Fibroblast of villous mesenchyme (primary cell): ENCODE results near the gene TFB2M. TPM values are rescaled to one million over a fixed set of nuclear protein-coding genes. Genes with fewer than 3 reads are reported as not detected.
A peak's percentile ranks its signal among the peaks of the same experiment; 100 is the strongest.

Experiments
- DNase-seq: peaks from one replicate; pipeline ENCODE4 v3.0.0-alpha.2; 2010; ENCODE audit warnings: low read depth
- H3K4me3 ChIP-seq: 2 replicates; pipeline ENCODE4 v1.5.1; 2011; ENCODE audit warnings: low read depth, mild to moderate bottlenecking, low read length
- CTCF ChIP-seq: IDR thresholded peaks from 2 replicates; pipeline ENCODE4 v1.5.1; 2012; ENCODE audit warnings: low read depth, mild to moderate bottlenecking, low read length; ENCODE audit not compliant: insufficient read depth
- total RNA-seq: library from RNA; depleted of rRNA; stranded (reverse); fragments of >200 nt; gene quantifications from 2 replicates; pipeline ENCODE4 v1.2.3, GENCODE V29; 2012

Gene TFB2M
- total RNA-seq, 1 donor: 29.4 TPM

DNA sequence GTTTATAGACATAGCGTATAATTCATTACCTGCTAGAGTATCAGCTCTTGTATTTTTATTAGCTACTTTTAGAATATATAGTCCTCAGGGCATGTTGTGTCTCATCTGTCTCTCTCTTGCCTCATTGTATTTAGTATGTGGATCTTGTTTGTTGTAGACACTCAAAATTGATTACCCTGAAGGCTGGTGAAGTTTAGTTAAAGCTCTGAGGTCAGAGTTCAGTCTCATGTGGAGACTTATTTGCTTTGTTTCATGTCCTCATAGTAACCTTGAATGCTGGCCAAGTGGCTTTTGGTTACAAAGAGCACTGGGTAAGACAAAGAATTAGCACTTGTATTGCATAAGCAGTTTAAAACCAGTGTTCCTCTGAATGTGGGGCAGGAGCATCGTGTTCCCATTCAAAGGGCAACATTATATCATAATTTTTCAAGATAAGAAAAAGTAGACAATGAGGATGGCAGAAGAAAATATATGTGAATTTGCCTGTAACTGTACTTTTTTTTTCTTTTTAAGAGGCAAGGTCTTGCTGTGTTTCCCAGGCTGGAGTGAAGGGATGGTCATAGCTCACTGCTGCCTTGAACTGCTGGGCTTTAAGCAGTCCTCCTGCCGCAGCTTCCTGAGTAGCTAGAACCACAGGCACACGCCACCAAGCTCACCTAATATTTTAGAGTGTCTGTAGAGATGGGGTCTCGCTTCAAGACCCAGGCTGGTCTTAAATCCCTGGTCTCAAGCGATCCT, 17.6 kb upstream of the TFB2M start:
- no peak overlapping the region for H3K4me3 ChIP-seq
- DNase-seq: peak; percentile 68
- no peak for TF ChIP-seq CTCF

- peak; percentile 38 for DNase-seq
- no peak overlapping the region for H3K4me3 ChIP-seq
- TF ChIP-seq CTCF: no peak
Measured at GRCh38 chr1:246583056-246583440, 17.0 kb upstream of the TFB2M start.

DNA sequence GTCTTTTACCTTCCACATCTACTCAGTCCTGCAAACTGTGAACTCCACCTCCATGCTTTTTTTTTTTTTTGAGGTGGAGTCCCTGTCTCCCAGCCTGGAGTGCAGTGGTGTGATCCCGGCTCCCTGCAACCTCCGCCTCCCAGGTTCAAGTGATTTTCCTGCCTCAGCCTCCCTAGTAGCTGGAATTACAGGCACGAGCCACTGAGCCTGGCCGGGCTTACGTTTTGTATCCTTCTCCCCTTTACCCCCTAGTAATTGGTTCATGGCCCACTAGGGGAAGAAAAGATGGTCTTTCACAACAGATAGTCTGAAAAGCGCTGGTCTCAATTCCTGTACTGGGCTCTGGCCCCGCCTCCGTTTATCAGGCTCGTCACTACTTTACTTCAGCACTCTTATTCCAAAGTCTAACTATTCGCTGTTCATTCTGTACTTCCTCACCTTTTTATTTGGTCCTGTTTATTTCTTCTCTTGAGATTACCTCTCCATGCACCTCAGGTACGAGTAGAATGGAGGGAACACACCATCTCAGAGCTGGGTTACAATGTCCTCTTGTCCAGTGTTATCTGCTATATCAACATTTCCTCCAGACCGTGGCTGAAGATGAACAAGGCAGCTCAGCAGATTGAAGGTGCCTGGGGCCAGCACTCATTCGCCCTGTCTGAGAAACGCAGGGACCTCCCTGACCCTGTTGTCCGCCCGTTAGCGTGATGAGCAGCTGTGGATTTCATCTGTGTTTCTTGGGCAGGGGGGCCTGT, 16.4 kb upstream of the TFB2M start:
- no peak for TF ChIP-seq CTCF
- DNase-seq: no peak
- H3K4me3 ChIP-seq: no peak overlapping the region

DNA sequence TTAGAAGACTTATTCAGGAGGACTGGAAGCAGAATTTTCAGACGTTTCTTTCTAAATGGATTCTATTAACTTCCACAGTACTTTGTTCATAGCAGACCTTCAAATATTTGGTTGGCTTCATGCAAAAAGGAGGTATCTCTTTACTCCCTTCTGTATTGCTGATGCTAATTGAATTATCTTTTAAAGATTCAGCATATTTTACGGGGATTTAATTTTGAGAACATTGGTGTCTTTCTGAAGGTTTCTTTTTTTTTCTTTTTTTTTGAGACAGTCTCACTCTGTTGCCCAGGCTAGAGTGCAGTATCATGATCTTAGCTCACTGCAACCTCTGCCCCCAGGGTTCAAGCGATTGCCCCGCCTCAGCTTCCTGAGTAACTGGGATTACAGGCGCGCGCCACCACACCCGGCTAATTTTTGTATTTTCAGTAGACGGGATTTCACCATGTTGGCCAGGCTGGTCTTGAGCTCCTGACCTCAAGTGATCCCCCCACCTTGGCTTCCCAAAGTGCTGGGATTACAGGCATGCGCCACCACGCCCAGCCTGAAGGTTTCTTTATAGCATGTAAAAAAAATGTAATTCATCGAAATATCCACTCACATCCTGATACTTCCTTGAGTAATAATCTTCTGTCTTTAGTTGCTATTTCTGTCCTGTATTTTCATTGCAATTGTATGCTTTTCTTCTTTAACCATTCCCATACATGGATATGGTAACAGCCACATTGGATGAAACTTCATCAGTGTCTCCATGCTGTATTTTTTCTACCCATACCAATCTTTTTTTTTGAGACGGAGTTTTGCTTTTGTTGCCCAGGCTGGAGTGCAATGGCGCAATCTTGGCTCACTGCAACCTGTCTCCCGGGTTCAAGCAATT, 14.7 kb upstream of the TFB2M start:
- TF ChIP-seq CTCF: no peak
- DNase-seq: no peak
- no peak overlapping the region for H3K4me3 ChIP-seq

- no peak for TF ChIP-seq CTCF
- H3K4me3 ChIP-seq: no peak overlapping the region
- peak; percentile 88 for DNase-seq
Measured at GRCh38 chr1:246579818-246580217, 13.8 kb upstream of the TFB2M start.

DNA sequence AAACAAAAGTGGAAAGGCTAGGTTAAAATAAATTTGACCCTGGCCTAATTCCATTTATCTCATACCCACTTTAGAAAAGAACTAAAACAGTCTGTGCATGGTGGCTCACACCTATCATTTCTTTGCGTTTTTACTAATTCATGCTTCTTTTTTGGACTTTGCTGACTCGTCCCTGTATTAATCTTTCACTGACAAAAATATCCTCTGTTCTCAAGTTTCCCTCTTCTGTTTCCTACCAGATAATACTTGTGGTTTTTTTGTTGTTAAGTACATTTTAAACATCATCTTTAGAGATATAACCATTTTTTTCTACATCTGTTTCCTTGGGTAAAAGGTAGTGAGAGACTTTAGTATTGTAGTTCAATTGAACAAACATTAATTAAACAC, 11.7 kb upstream of the TFB2M start:
- peak; percentile 59 for DNase-seq
- no peak overlapping the region for H3K4me3 ChIP-seq
- TF ChIP-seq CTCF: no peak
